NCI-H82 (cell line): ENCODE results near the gene IQSEC3.

Experiments
- DNase-seq: peaks from one replicate; lab custom pipeline; 2025; lab: John Stamatoyannopoulos, UW

The IQSEC3 gene

GRCh38 chr12:138898-139534, 72.4 kb downstream of the IQSEC3 start:
- DNase-seq = no peak

GRCh38 chr12:139585-139984, 73.0 kb downstream of the IQSEC3 start:
- peak; percentile 52 for DNase-seq

- no peak for DNase-seq
Measured at GRCh38 chr12:140162-140561, 73.6 kb downstream of the IQSEC3 start.

- DNase-seq = no peak
Measured at GRCh38 chr12:143964-144649, 77.5 kb downstream of the IQSEC3 start.

- no peak for DNase-seq
Measured at GRCh38 chr12:144650-145284, 78.2 kb downstream of the IQSEC3 start.

GRCh38 chr12:145369-145960, 78.9 kb downstream of the IQSEC3 start:
- DNase-seq = no peak

GRCh38 chr12:147242-147641, 80.7 kb downstream of the IQSEC3 start:
- DNase-seq = no peak

- DNase-seq = no peak
Measured at GRCh38 chr12:148676-149416, 82.3 kb downstream of the IQSEC3 start.

- no peak for DNase-seq
Measured at GRCh38 chr12:151579-151978, 85.0 kb downstream of the IQSEC3 start.

GRCh38 chr12:152440-152839, 85.9 kb downstream of the IQSEC3 start:
- DNase-seq = no peak

- DNase-seq = peak; percentile 87
Measured at GRCh38 chr12:153080-153746, 86.6 kb downstream of the IQSEC3 start.

GRCh38 chr12:154058-154457, 87.5 kb downstream of the IQSEC3 start:
- no peak for DNase-seq

- no peak for DNase-seq
Measured at GRCh38 chr12:155006-155405, 88.4 kb downstream of the IQSEC3 start.

GRCh38 chr12:155646-156045, 89.1 kb downstream of the IQSEC3 start:
- no peak for DNase-seq

- no peak for DNase-seq
Measured at GRCh38 chr12:156945-157344, 90.4 kb downstream of the IQSEC3 start.

- no peak for DNase-seq
Measured at GRCh38 chr12:157644-158043, 91.1 kb downstream of the IQSEC3 start.

GRCh38 chr12:159156-159782, 92.7 kb downstream of the IQSEC3 start:
- DNase-seq = no peak

GRCh38 chr12:160858-161257, 94.3 kb downstream of the IQSEC3 start:
- no peak for DNase-seq

GRCh38 chr12:161823-162222, 95.3 kb downstream of the IQSEC3 start:
- no peak for DNase-seq

GRCh38 chr12:162467-163307, 96.1 kb downstream of the IQSEC3 start:
- DNase-seq = peak; percentile 65
